Astrocyte (in vitro differentiated cells and primary cell): ENCODE measurements around the gene APPL1. TPM values are rescaled to one million over a fixed set of nuclear protein-coding genes. Genes with fewer than 3 reads are reported as not detected.
A peak's percentile ranks its signal among the peaks of the same experiment; 100 is the strongest.
"Not testable (repeated sequence)": the region's sequence is repeated elsewhere in the genome, so short reads cannot be mapped to it uniquely, and the experiment has no call there.

Source experiments
- DNase-seq: peaks from one replicate; pipeline ENCODE4 v3.0.0-alpha.2; 2010; ENCODE audit warnings: low read depth
- FAIRE-seq: peaks from 2 replicates; lab custom pipeline; 2011; peaks lifted over from hg19 to GRCh38; lab: Jason Lieb, UNC
- H2AFZ ChIP-seq: 2 replicates; pipeline ENCODE4 v1.6.0; 2012; ENCODE audit warnings: low read depth, low read length, inconsistent platforms
- H3K27ac ChIP-seq: 2 replicates; pipeline ENCODE4 v1.5.1; 2011; ENCODE audit warnings: low read depth, low read length, inconsistent platforms
- H3K27me3 ChIP-seq: 2 replicates; pipeline ENCODE4 v1.6.0; 2011; ENCODE audit warnings: low read length, inconsistent platforms; ENCODE audit not compliant: insufficient read depth
- H3K36me3 ChIP-seq: 2 replicates; pipeline ENCODE4 v1.5.1; 2011; ENCODE audit warnings: low read length, inconsistent platforms; ENCODE audit not compliant: insufficient read depth
- H3K4me1 ChIP-seq: 2 replicates; pipeline ENCODE4 v1.5.1; 2011; ENCODE audit warnings: low read length, inconsistent platforms; ENCODE audit not compliant: insufficient read depth
- H3K4me2 ChIP-seq: 2 replicates; pipeline ENCODE4 v1.6.0; 2012; ENCODE audit warnings: low read length, inconsistent platforms
- H3K4me3 ChIP-seq: 2 replicates; pipeline ENCODE4 v1.5.1; 2011; ENCODE audit warnings: low read depth, mild to moderate bottlenecking, low read length, inconsistent platforms; ENCODE audit not compliant: insufficient read depth
- H3K79me2 ChIP-seq: 2 replicates; pipeline ENCODE4 v1.6.0; 2012; ENCODE audit warnings: mild to moderate bottlenecking, low read length, inconsistent platforms; ENCODE audit not compliant: insufficient read depth
- H3K9ac ChIP-seq: 2 replicates; pipeline ENCODE4 v1.6.0; 2012; ENCODE audit warnings: mild to moderate bottlenecking, low read length, inconsistent platforms
- H3K9me3 ChIP-seq: 2 replicates; pipeline ENCODE4 v1.5.1; 2012; ENCODE audit warnings: low read depth, mild to moderate bottlenecking, low read length, inconsistent platforms; ENCODE audit not compliant: insufficient read depth
- H4K20me1 ChIP-seq: 2 replicates; pipeline ENCODE4 v1.6.0; 2012; ENCODE audit warnings: low read length, inconsistent platforms; ENCODE audit not compliant: insufficient read depth
- H3K27ac Mint-ChIP-seq: one replicate; pipeline ENCODE4 v1.8.0; 2021; ENCODE audit warnings: mild to moderate bottlenecking, mixed read lengths; ENCODE audit not compliant: unreplicated experiment
- H3K27me3 Mint-ChIP-seq: one replicate; pipeline ENCODE4 v1.8.0; 2021; ENCODE audit warnings: low read depth, mixed read lengths; ENCODE audit not compliant: unreplicated experiment
- H3K36me3 Mint-ChIP-seq: one replicate; pipeline ENCODE4 v1.8.0; 2021; ENCODE audit warnings: low read depth, mixed read lengths; ENCODE audit not compliant: unreplicated experiment
- H3K4me1 Mint-ChIP-seq: one replicate; pipeline ENCODE4 v1.8.0; 2021; ENCODE audit warnings: low read depth, mixed read lengths; ENCODE audit not compliant: unreplicated experiment
- H3K4me3 Mint-ChIP-seq: one replicate; pipeline ENCODE4 v1.8.0; 2021; ENCODE audit warnings: mild to moderate bottlenecking, moderate library complexity, mixed read lengths; ENCODE audit not compliant: unreplicated experiment
- H3K9me3 Mint-ChIP-seq: one replicate; pipeline ENCODE4 v1.8.0; 2021; ENCODE audit warnings: mild to moderate bottlenecking, mixed read lengths; ENCODE audit not compliant: unreplicated experiment
- CTCF ChIP-seq: IDR thresholded peaks from 2 replicates; pipeline ENCODE4 v1.5.1; 2011; ENCODE audit warnings: low read depth, mild to moderate bottlenecking, inconsistent platforms, low read length, moderate library complexity; ENCODE audit not compliant: insufficient read depth
- EZH2 ChIP-seq: IDR thresholded peaks from 2 replicates; pipeline ENCODE4 v1.6.1; 2012; ENCODE audit warnings: mild to moderate bottlenecking, low read length, inconsistent platforms; ENCODE audit not compliant: insufficient read depth
- total RNA-seq: library from RNA; stranded (reverse); gene quantifications from 2 replicates; pipeline ENCODE4 v1.2.1, GENCODE V29; 2021

Gene APPL1
- total RNA-seq, 1 donor from 2014 or later, result 27.7 TPM

- H3K9ac ChIP-seq, result no peak within 1 kb of the TSS
- H3K4me2 ChIP-seq, result no peak within 1 kb of the TSS
- no peaks in the 10 kb centered on the region for H3K9me3 ChIP-seq
- no peak within 1 kb of the TSS for H2AFZ ChIP-seq
- Mint-ChIP-seq H3K27ac (no peak within 1 kb of the TSS), H3K36me3 (no peaks in the 10 kb centered on the region), H3K27me3 (no peaks in the 10 kb centered on the region), H3K4me3 (no peak within 1 kb of the TSS), H3K4me1 (no peaks in the 10 kb centered on the region), H3K9me3 (peaks cover 1% of the 10 kb centered on the region)
- TF ChIP-seq CTCF (no peak), EZH2 (no peak)
- no peaks in the 10 kb centered on the region for H4K20me1 ChIP-seq
- H3K27me3 ChIP-seq, result no peaks in the 10 kb centered on the region
- no peaks in the 10 kb centered on the region for H3K79me2 ChIP-seq
- no peak within 1 kb of the TSS for H3K4me3 ChIP-seq
- no peaks in the 10 kb centered on the region for H3K36me3 ChIP-seq
- DNase-seq, result no peak
- H3K4me1 ChIP-seq, result no peaks in the 10 kb centered on the region
- no peak within 1 kb of the TSS for H3K27ac ChIP-seq
- no peak for FAIRE-seq
Measured at GRCh38 chr3:57292159-57292896, 64.8 kb downstream of the APPL1 start, which contains the start of gene ASB14. Gene ASB14 (minus strand): TSS chr3:57292685. CDS start chr3:57292033, 652 bp downstream.

GRCh38 chr3:57292897-57293526, 65.5 kb downstream of the APPL1 start:
- Mint-ChIP-seq H3K4me1 (peaks cover under 1% of the 10 kb centered on the region), H3K27me3 (no peaks in the 10 kb centered on the region), H3K36me3 (no peaks in the 10 kb centered on the region), H3K4me3 (no peak overlapping the region), H3K9me3 (peaks cover 1% of the 10 kb centered on the region), H3K27ac (no peak overlapping the region)
- no peak overlapping the region for H3K4me3 ChIP-seq
- no peaks in the 10 kb centered on the region for H3K9me3 ChIP-seq
- no peak overlapping the region for H3K9ac ChIP-seq
- no peaks in the 10 kb centered on the region for H3K4me1 ChIP-seq
- TF ChIP-seq EZH2 (no peak), CTCF (no peak)
- FAIRE-seq, result no peak
- no peaks in the 10 kb centered on the region for H3K36me3 ChIP-seq
- DNase-seq, result no peak
- no peak overlapping the region for H2AFZ ChIP-seq
- no peak overlapping the region for H3K27ac ChIP-seq
- no peaks in the 10 kb centered on the region for H3K27me3 ChIP-seq
- no peak overlapping the region for H3K4me2 ChIP-seq
- no peaks in the 10 kb centered on the region for H4K20me1 ChIP-seq
- no peaks in the 10 kb centered on the region for H3K79me2 ChIP-seq

GRCh38 chr3:57298041-57298440, 70.5 kb downstream of the APPL1 start:
- H3K27ac Mint-ChIP-seq, result no peak overlapping the region
- DNase-seq (peak; percentile 47), FAIRE-seq (no peak)
- no peak overlapping the region for H3K4me3 ChIP-seq
- H3K36me3 ChIP-seq, result no peaks in the 10 kb centered on the region
- no peak overlapping the region for H3K9ac ChIP-seq
- H3K79me2 ChIP-seq, result no peaks in the 10 kb centered on the region
- H3K27me3 Mint-ChIP-seq, result no peaks in the 10 kb centered on the region
- H3K4me2 ChIP-seq, result no peak overlapping the region
- no peaks in the 10 kb centered on the region for H3K9me3 Mint-ChIP-seq
- no peaks in the 10 kb centered on the region for H3K9me3 ChIP-seq
- H3K4me1 Mint-ChIP-seq, result peaks cover 4% of the 10 kb centered on the region
- no peaks in the 10 kb centered on the region for H3K27me3 ChIP-seq
- H3K4me3 Mint-ChIP-seq, result no peak overlapping the region
- no peak overlapping the region for H2AFZ ChIP-seq
- no peaks in the 10 kb centered on the region for H3K36me3 Mint-ChIP-seq
- H3K27ac ChIP-seq, result no peak overlapping the region
- no peak for TF ChIP-seq EZH2
- peak; percentile 12 for TF ChIP-seq CTCF
- no peaks in the 10 kb centered on the region for H4K20me1 ChIP-seq
- no peaks in the 10 kb centered on the region for H3K4me1 ChIP-seq

GRCh38 chr3:57303520-57303919, 76.0 kb downstream of the APPL1 start:
- peak overlapping the region; percentile 30 for H3K27ac ChIP-seq
- not testable (repeated sequence) for FAIRE-seq

More at GRCh38 chr3:57303520-57303919, 76.0 kb downstream of the APPL1 start:
- not testable (repeated sequence) for H3K4me1 ChIP-seq, H3K4me3 Mint-ChIP-seq, H3K27me3 Mint-ChIP-seq, H3K4me1 Mint-ChIP-seq, H4K20me1 ChIP-seq, H3K36me3 ChIP-seq, H3K27ac Mint-ChIP-seq, H3K9me3 Mint-ChIP-seq, H3K9me3 ChIP-seq, H3K4me3 ChIP-seq, H3K9ac ChIP-seq, H3K27me3 ChIP-seq, H3K36me3 Mint-ChIP-seq, H3K79me2 ChIP-seq
- DNase-seq, result peak; percentile 53
- peak overlapping the region; percentile 5 for H2AFZ ChIP-seq
- H3K4me2 ChIP-seq, result peak overlapping the region; percentile 40
